ENCODE results near the gene SH3BP4.

SH3BP4 gene

DNA sequence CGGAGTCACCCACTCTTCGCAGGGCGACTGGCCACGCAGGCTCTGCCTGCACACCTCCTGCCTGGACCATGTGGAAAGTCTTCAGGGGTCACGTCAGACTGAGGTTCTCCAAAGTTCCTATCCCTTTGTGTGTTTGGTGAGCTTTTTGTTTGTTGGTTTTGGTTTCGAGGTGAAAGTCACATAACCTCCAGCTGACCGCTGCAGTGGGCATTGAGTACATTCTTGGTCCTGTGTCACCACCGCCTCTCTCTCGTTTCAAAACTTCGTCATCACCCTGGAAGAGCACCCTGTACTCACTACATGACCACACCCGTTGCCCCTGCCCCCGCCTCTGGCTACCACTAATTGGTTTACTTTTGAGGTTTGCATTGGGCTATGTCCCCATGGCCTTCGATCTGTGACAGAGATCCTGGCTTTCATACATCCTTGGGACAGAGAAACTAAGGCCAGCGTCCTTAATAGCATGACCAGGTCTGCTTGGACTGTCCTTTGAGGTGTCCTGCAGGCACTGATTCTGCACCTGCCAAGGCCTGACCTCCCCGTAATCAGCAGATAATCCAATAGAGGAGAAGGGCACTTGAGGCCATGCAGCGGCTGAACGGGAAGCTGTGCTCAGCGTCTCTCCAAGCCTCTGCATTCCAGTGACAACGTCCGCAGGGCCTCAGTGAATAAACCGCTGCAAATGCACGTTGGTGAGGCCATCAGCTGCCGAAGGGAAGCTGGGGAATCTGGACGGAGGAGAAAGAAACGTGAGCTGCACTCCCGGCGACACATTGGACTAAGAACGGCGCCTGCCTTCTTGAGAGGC is 46.8 kb downstream of the SH3BP4 start:
- peak; percentile 46 for DNase-seq (ENCODE audit: low read depth)

DNA sequence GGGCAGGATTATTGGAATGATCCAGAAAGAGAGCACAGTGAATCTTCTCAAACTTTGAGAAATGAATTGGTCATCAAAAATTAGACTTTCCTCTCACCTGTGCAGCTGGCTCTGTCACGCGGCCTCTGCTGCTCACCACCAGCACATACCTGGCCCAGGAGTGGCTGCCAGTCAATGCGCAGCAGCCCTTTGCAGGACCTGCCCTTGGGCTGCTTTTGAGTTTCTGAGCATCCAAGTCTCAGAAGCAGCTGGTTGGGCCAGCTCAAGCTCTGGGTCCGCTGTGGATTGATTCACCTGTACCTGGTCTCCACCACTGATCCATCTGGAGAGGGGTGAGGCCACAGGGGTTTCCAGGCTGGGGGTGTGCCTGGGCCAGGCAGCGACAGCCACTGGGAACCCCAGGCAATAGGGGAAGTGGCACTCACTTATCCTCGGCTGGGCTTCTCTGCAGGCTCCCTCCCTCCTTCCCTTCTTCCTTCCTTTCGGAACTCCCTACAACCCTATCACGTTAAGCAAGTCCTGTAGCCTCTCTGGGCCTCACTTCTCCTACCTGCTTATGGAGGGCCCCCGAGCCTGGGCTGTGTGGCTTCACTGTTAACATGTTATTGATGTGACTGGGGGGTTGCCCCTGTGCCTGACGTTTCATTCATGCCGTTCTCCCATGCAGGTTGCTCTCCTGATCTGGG is 48.1 kb downstream of the SH3BP4 start:
- DNase-seq (ENCODE audit: low read depth) = no peak

- no peak for DNase-seq (ENCODE audit: low read depth)
These were observed 48.8 kb downstream of the SH3BP4 start for GRCh38 chr2:235000426-235001236.

GRCh38 chr2:235001237-235002133 is 49.7 kb downstream of the SH3BP4 start:
- DNase-seq (ENCODE audit: low read depth) = no peak

DNA sequence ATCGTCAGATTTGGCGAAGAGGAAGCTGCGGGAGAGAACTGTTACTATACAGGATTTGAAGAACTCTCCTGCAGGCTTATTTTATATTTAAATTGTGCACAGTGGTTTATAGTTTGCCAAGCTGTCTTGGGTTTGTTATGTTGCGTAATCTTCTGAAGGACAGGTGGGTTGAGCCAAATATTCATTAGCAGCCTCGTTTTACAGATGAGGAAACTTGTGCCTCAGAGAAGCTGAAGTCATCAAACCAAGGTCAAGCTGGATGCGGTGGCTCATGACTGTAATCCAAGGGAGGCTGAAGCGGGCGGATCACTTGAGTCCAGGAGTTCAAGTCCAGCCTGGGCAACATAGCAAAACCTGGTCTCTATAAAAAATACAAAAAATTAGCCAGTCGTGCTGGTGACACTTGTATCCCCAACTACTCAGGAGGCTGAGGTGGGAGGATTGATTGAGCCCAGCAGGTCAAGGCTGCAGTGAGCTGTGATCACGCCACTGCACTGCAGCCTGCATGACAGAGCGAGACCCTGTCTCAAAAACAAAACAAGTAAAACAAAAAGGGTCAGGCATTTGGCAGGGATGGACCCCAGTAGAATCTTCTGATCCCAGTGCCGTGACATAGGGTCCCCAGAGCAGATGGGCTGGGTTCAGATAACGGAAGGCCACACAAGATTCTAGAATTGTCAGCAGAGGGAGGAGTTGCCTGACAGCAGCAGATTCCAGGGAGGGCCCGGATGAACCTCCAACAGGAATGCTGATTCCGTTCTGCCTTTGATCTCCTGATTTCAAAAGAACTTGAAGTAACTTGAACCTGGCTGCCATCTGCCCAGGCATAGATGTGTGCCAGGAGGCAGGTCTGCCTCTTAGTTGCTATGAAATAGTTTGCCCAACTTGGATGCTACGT is 50.6 kb downstream of the SH3BP4 start:
- no peak for DNase-seq (ENCODE audit: low read depth)

- no peak for DNase-seq (ENCODE audit: low read depth)
These were observed 51.4 kb downstream of the SH3BP4 start for GRCh38 chr2:235003096-235003775.

DNA sequence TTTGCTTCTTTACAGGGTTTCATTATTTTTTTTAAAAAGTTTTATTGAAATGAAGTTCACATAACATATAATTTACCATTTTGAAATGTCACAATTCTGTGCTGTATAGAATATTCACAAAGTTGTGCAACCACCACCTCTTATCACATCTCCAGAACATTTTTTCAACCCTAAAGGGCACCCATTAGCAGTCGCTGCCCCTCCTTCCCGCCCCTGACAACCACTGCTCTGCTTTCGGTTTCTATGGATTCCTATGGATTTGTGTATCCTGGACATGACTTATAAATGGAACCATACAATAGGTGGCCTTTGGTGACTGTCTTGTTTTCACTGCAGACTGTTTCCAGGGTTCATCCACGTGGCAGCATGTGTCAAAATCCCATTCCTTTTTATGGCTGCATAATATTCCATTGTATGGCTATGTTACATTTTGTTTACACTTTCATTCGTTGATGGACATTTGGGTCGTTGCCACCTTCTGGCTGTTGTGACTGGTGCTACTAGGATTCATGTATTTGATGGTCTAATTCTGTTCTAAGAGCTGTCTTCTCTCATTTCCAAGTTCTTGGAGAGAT is 52.6 kb downstream of the SH3BP4 start:
- DNase-seq (ENCODE audit: low read depth) = no peak

- DNase-seq (ENCODE audit: low read depth) = no peak
These were observed 53.2 kb downstream of the SH3BP4 start for GRCh38 chr2:235005023-235005422.

- no peak for DNase-seq (ENCODE audit: low read depth)
These were observed 53.9 kb downstream of the SH3BP4 start for GRCh38 chr2:235005603-235006259.

DNA sequence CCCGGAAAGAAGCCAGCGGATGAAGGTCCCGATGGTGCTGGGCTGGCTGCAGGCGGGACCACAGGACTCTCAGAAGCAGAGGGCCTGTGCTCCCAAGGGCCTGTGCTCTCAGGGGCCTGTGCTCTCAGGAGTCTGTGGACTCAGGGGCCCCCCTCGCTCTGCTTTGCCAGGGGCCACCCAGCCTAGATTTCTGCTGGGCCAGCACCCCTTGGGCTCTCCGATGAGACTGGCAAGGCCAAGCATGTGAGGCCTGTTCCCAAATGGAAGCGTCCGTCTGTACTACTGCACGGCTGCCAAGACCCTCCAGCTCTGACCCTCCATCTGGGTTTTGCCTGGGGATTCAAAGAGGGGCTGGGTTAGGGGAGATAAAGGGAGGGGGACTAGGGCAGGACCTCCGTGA is 54.6 kb downstream of the SH3BP4 start:
- no peak for DNase-seq (ENCODE audit: low read depth)

- no peak for DNase-seq (ENCODE audit: low read depth)
These were observed 55.2 kb downstream of the SH3BP4 start for GRCh38 chr2:235006986-235007385.

DNA sequence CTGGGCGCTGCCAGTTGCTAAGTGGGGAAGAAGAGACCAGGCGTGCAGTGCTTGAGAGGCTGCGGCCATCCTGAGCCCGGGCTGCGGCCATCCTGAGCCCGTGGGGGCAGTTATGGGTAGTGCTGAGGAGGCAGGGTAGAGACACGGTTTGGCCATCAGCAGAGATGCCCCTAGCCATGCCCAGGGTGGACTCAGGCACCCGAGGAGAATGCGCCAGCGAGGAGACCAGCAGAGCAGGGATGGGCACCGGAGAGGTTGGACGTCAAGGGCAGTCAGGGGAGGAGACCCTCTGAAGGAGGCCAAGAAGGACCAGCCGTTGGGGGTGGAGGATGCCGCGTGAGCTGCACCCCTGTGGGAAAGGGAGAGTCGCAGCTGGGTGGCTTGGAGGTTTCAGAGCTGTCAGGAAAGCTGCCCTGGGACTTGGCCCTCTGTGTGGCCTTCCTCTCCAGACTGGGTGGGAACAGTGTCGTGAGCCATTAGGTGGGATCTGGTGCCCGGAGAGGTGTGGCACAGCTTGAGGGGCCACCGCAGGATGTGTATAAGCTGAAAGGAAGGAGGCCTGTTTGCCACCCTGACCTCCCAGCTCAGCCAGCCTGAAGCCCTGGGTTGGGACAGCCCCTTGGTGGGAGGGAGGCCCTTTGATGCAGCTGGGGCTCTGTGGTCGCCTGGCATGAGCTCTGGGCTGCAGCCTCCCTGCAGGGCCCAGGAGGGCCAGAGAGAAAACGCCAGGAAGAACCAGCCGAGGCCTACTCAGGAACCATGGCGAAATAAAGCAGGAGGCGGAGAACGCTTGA is 56.0 kb downstream of the SH3BP4 start:
- DNase-seq (ENCODE audit: low read depth) = no peak

DNA sequence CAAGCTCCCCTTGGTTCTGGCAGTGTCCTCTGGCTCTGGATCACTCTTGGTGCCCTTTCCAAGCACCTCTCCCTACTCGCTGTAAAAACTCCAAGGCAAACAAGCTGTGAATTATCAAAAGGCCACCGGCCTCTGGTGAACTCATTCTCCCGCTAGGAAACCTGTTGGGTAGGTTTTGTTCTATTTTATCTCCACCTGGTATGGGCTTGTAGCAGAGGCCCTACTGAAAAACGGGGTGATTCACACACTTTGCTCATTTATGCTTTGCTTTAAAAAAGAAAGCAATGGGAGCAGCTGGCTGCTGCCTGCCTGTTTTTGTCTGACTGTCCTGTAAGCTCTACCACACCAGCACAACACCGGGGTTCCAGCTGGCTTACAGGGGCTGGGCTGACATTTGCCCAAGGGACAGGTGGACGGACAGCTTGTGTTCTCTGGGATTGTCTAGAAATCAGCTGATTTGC is 56.8 kb downstream of the SH3BP4 start:
- no peak for DNase-seq (ENCODE audit: low read depth)

- DNase-seq (ENCODE audit: low read depth) = no peak
These were observed 57.3 kb downstream of the SH3BP4 start for GRCh38 chr2:235009081-235009480.

GRCh38 chr2:235010117-235010714 is 58.4 kb downstream of the SH3BP4 start:
- no peak for DNase-seq (ENCODE audit: low read depth)

GRCh38 chr2:235011607-235011928 is 59.8 kb downstream of the SH3BP4 start:
- DNase-seq (ENCODE audit: low read depth) = no peak

DNA sequence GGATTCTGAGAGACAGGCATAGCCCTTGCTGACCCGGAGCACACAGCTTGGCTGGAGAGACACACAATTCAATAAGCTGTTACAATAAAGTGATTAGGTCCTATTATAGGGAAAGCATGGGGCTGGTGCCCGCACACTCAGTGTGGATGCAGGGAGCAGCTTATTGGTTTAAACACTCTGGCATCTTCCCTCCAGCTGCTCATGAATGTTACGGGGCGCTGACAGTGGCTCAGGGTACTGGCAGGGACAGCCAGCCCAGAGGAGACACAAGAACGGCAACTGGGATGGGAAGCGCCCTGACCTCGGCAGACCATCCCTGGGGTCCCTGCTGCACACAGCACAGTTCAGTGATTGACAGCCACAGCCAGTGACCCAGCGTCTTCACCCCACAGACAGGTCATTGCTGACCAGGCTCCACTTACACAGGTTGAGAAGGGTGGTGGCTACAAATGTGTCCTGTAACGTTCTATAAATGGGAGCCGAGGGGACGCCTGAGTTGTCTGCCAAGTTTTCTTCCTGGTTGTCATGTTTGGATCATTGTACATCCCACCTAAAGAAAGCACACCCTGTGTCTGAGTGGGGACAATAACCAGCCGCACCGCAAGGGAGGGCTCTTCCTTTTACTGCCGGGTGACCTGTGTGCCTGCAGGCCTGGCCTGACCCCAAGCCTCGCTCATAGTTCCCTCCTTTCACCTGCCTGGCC is 60.3 kb downstream of the SH3BP4 start:
- no peak for DNase-seq (ENCODE audit: low read depth)
